Measurements from ENCODE around the gene ATP9A.
A peak's percentile ranks its signal among the peaks of the same experiment; 100 is the strongest.

Gene ATP9A

DNA sequence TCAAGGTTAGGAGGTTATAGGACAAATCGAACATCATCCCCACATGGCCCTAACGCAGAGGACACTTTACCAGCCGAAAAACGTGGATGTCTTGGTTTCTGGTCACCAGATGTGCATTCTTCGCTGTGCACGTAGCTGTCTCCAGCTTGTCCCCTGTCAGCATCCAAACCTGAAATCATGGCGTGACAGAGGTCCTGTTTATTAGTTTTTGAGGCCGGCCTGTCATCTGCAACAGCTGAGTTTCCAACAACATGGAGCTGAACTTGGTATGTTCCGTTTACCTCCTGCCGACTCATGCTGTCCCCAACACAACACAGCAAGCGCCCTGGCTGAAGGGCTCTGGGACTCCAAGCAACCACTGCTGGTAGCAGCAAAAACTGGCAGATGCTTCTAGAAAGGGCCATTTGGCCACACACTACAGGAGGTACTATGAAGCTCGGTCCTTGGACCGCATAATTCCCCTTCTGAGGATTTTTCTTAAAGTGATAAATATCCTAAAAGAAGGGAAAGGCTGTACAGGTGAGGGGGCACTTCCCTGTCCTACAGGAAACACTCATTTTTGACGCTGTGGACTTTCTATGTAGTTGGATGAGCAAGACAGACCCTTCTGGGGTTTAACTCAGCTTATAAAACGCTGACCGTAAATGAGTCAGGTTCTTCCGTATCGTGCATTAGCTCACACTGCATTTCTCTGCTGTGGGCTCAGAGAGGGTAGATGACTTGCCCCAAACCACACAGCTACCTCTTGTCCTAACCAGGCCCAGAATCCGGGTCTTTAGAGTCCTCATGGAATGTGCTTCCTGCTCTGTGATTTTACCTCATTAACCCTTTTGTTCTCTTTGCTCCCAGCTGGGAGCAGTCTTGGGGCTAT, 146.0 kb downstream of the ATP9A start:
- DNase-seq: no peak

DNA sequence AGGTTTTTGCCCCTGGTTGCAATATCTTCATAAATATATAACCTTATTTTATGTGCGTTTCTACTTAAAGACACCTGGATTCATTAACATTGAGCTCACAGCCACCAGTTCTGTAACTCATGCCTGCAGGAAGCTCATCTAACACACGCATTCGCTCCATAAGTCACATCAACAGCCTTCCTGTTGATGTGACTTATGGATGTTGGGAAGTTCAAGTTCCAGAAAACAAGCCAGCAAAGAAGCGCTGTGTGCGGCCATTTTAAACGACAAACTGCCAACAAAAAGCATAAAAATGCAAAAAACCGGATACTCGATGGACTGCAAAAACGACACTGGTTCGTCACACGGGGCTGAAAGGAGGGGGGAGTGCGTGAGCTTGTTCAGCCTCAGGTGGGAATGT, 147.8 kb downstream of the ATP9A start:
- no peak for DNase-seq

DNA sequence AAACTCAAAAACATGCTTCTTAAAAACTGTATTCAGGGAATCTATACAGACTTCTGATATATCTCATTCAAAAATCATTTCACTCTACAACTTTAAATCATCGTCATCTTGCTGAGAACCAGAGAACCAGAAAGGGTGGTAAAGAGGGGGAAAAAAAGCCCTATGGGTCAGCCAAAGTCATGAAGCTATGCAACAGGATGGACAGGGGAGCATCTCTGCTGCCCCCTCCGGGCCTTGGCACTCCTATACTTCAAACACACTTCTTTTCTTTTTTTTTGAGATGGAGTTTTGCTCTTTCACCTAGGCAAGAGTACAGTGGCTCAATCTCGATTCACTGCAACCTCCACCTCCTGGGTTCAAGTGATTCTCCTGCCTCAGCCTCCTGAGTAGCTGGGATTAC, 152.1 kb downstream of the ATP9A start:
- no peak for DNase-seq

DNA sequence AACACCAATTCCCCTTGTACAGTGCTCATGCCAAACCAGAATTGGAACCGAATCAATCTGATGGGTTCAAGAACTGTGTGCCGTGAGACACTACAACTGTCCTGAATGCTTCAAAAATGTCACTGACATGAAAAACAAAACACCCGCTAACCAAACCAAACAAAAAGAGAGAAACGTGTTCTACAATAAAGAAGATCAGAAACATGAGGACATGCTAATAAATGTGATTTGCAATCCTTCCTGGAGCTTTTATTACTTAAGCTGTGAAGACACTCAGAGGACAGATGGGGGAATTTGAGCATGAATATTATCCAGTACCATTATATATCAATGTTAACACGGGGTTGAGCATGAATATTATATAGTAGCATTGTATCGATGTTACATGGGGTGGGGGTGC, 153.5 kb downstream of the ATP9A start:
- no peak for DNase-seq

DNA sequence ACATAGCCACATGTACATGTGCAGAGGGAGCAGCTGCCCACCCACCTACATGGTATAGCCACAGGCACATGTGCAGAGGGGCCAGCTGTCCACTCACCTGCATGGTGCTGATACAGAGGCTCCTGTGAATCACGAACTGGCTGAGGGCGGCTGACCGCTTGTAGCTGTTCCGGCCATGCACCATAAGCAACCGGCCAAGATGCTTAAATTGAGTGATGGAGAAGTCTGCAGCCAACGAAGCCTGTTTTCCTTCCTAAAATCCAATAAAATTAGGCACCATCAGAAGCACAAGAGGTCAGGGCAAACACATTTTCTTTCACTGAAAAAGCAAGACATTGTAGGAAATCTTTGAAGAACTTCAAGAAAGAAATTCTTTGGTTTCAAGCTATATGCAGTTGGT, 154.6 kb downstream of the ATP9A start:
- DNase-seq: no peak

DNA sequence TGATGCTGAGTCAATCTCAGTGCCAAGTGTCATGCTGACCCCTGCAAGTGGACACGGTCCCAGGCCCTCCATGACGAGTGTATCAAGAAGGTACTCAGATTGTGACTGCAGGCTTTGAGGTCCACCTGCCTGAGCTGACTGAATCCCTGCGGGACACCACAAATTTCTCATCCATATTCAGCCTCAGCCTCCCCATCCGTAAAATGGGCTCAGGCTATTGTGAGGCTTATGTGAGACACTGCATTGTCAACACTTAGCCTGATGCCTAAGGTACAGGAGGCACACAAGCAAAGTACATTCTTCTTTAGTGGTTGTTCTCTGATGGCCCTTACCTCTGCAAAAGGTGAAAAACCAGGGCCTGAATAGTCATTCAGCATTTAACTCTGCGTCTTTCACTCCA, 155.3 kb downstream of the ATP9A start:
- no peak for DNase-seq

DNA sequence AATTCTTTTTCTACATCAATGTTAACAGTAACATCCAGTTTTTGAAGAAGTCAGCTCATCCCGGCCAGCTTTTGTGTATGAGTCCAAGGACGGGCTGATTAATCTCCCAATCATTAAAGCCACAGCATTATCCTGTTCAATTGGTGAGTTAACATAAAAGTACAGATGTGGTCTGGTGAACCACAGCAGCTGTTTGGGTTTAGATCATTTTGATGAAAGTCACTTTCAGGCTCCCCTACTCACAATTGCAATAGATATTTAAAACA, 156.6 kb downstream of the ATP9A start:
- DNase-seq: no peak

DNA sequence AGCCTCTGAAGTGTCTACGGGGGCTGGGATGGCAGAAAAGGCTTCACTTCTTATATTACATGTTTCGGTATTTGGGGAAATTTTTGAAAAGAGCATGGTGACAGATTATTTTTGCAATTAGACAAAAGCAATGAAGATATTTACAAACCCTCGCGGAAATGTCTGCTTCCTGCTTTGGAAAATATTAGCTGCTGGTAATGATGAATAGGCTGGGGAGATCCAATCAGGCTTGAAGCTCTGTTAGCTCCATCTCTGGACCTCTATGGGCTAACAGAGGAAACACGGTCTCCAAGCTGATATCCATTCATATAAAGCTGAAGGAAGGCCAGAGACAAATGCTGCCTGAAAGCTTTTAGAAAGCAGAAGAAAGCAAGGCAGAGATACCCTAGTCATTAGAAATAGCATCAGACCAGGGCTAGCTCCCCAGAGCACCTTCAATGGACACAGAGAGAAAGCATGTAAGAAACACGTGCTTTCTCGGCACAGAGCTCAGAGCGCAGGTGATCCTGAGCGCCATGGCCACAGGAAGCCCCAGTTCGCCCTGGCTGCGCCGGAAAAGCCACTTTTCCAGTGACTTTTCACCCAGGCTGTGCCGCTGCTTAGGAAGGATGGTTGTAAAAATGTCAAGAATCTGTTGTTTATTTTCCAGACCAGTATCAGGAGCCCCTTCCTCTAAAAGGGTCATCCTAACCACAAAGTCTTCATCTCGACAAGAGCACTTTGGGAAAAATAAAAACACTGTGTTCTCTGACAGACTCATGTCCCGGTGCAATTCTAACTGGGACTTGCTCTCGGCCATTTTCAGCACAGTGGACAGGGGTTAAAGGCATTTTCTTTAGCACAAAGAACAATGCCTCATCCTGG, 157.2 kb downstream of the ATP9A start:
- DNase-seq: no peak

DNA sequence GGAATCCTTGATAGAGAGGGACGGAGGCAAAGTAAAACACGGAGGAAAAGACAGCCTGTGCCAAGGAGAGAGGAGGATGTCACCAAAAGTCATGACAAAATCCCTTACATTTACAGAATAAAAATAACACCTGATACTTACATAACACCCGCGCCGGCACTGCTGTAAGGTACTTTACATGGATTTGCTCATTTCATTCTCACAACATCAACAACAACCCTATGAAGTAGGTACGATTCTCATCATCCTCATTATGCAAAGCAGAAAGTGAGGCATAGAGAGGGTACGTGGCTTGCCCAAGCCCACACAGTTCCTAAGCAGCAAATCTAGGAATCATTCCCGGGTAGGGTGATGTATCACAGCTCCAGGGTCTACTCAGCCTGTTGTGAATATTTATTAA, 158.1 kb downstream of the ATP9A start:
- DNase-seq: no peak

DNA sequence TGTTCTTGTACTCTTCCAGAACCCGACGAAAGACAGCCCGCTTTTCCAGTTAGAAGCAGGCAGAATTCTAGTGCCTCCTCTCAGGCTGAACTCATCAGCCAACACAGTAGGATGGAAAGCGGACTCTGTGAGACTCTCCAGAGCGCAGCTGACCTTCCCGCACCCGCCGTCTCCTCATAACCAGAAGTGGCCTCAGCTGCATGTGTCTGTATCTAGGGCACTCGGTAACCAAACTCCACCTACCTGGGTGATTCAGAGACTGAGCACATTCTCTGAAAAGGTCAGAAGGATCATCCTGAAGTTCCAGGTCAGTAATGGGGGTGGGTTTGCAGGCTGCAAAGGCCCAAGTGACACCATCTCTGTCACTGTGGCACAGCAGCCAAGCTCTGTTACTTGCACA, 158.9 kb downstream of the ATP9A start:
- no peak for DNase-seq

DNA sequence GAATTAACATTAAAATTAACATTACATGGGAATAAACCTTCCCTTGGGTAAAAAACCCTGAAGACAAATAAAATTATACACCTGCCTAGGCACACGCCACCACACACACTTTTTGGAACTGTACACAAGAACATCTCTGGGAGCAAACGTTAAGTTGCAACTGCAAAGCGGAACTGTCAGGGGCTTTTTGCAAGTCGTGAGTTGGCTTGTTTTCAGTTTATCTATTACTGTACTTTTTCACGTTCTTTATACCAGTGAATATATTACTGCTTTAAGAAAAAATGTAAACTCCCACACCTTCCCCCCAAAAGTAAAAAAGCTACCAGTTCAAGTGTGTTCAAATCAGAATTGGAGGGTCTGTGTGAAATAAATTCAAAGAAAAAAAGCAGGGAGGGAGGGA, 160.1 kb downstream of the ATP9A start:
- DNase-seq: peak; percentile 29

DNA sequence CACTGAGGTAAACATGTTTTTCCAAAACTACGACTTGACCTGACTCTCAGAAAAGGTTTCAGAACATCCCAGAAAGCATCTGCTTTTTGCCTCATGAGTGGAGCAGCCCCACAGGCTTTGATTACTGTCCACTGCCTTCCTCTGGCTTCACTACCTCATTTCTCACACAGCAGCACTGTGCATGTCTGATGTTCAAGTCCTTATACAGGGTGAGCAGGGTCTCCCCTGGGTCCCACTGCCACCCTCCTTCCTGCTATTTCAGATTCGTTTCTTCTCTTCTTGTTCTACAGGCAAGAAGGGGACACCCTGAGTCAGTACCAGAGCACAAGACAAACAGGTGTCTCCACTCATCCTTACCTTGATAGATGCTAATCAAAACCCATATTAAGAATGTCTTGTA, 161.0 kb downstream of the ATP9A start:
- DNase-seq: no peak

DNA sequence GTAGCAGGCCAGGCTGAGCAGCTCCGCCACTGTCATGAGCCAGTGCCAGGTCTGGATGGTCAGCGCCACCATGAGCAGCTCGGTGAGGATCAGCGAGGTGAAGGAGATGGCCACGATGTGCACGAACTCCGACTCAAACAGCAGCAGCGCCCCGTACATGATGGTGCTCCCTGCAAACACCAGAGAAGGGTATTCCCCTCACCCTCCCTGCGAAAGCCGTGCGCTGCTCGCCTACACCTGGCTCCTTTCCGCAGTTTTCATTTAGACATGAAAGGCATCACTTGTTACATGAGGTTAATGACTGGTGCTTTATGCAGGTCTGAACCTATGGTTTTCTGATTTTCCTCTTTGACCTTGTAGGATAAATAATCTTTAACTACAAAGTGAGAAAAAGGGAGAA, 163.3 kb downstream of the ATP9A start:
- DNase-seq: no peak

DNA sequence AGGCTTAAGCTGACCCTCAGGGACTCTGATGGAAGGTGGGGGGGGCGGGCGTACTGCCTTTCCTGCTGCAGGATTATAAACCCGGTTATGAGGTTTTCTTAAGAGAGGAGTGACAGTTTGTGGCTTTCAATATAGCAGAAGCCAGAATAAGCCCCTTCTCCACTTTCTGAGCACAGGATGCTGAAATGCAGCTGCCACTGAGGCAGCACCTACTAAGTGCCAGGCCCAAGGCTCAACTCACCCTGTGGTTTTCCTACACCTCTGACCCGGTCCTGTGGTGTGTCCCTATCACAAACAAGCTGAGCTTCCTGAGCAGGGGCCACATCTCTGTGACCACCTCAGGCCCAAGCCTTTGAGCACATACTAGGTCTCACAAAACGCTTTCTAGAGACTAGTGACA, 166.1 kb downstream of the ATP9A start:
- no peak for DNase-seq

DNA sequence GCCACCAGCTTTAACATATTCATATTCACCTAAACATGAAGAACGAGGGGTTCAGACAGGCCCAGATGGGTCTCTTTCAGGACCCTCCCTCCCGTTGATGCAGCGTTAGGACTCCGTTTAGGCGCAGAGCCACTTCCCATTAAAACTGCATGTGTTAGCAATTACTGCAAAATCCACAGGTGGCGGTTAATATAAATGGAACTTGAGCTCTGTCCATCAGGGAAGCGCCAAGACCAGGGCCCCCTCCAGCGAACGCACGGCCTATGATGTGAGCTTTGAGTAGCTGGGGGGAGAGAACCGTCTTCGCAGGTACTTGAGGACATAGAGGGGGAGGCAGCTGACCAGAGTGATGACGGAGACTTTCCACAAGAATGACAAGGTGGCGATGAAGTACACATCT, 167.2 kb downstream of the ATP9A start:
- no peak for DNase-seq

DNA sequence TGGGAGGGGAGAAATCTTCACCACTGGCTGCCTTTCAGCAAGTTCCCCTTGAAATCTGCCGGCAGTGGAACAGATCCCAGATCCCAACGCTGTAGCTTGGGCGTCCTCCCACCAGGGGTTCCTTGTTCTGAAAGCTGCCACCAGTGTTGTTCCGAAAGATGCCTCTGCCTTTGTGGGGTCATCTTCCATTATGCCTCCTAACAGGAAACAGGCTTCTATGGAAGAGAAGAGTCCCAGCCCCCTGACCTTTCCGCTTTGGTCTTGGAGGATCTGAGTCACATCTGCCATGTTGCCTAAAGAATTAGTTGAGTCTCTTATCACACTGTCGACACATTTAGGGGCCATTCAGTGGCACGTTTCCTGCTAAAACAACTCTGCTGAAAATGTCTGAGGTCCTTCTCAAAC, 168.2 kb downstream of the ATP9A start:
- no peak for DNase-seq

DNA sequence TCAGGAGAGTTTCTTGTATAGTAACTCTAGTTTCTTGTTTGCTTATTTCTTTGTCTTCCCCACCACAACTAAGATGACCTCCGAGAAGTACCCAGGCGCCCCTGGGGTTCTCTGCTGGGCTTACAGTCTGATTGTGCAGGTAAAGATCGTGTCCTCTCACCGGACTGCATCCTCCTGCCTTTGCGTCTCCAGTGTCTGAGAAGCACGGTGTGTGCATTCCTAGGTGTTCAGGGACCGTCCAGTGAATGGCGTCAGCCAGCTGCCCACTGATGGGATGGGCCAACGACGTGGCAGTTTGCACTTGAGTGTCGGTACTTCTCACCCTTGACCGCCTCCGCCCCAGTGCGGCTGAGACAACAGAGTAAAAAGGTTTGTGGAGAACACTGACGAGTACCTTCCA, 169.6 kb downstream of the ATP9A start:
- DNase-seq: no peak

DNA sequence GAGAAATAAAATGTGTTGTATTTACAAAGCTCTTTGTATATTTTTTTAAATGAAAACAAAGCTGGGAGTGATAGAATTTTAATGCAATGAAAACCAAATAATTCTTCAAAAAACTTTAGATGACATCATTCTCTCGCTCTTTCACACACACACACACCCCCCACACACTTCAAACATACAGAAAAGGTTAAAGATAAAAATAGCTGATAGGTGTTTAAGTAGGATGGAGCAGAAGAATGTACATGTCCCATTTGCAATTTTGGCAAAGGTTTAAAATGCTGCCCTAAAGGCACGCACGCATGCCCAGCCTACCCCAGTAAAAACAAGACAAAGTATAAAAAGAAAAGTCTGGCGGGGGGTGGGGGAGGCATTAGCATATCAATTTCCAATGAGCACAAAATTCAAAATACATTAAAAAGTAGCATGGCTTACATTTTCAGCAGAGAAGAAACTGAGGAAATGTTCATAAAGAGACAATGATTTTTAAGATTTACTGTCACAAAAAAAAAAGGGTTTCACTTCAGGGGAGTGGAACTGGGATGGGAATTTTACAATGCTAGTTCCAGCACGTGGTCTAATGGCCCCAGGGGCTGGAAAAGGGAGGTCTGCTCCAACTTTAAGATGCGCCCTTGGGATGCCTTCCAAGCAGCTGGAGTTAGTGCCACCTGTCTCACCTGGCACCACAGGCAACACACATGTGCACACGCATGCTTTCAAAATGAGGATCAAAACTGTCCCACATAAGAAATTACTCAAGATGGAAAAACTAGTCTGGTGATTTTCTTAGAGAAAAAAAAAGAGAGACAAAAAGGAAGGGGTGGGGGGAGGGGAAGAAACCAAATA, 170.6 kb downstream of the ATP9A start:
- no peak for DNase-seq

DNA sequence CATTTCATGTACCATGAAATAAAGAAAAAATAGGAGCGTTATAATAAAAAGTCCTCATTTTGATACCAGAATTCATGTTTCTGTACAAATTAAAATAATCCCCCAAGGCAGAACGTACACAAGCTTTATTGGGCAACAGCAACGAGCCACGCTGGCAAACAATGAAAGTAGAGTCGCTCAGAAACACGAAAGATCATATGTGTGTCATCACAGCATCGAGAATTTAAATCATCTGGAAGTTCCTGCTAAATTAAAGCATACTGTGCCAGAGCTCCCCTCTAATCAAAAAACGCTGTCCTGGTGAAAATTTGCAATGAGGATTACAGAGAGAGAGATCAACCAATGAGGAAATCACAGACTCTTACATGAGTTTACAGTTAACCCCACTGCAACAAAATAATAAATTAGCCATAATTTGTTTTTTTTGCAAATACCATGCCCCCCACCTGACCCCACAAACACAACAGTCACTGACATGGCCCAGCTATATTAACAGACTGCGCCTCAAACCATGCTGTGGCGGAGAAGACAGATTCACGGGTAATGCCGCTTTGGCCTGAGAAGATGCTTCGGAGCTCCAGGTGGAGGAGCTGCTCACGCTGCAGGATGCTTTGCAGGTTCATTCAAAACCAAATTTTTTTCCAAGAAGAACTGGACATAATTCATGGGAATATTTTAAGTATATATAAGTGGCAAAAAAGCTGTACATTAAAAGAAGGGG, 171.4 kb downstream of the ATP9A start:
- DNase-seq: no peak

DNA sequence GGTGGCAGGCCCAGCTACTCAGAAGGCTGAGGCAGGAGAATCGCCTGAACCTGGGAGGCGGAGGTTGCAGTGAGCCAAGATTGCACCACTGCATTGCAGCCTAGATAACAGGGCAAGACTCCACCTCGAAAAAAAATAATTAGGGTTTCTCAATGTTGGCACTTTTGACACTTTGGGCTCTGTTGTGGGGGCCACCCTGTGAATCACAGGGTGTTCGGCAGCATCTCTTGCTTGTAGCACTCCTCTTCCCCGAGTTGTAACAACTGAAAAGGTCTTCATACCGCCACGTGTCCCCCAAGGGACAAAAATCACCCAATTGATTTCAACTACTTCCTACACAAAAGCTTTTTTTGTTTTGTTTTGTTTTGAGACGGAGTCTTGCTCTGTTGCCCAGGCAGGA, 172.4 kb downstream of the ATP9A start:
- no peak for DNase-seq

DNA sequence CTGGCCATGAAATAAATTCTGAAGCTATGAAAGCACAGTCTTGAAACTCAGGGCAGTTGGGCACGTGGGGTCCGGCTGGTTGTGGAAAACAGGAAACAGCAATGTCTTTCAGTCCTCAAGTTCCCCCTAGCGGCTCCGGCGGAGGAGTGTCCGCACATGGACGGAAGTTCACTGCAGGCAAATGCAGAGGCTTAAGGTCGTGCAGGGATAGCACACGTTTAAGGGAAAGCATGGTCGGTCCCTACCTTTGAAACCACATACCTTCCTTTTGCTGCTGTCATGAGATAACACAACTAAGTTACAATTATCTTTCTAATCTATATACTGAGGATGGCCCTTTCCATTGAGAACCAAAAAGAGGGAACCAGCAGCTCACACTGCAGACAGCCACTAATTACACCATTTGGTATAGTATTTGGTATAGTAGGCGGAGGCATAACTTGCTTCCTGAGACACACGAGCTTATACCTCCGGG, 173.1 kb downstream of the ATP9A start:
- peak; percentile 90 for DNase-seq

DNA sequence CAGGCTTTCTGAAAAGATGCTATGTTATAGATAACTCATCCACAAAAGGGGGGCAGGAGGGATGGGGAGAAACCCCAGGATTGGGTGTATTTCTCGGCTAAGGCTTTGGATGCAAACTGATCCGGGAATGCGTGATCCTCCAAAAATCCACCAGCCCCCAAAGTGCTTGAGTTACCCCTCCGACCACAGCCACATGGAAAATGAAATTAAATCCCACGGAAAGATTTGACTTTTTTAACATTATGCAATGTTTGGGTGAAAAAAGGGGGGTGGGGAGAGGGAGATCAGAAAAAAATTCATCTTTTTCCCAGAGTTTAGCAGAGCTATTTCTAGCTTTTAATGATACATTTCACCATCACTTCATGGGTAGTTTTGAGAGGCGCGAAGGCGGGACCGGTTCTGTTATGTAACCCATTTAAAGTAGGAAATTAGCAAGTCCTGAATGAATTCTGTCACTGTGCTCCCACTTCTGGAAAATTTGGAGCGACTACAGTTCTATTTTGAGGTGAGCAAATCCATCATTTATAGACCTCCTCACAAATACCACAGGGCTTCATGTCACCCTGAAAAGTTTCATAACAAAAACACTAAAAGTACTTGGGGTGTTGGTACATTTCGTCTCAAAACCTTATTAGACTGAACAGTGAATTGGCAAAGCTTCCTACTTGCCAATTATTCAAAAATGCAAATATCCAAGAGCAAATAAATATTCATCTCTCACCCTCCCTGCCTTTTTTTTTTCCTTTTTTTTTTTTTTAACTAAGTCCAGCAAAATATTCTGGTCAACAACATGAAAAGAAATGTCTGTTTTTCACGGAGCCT, 173.7 kb downstream of the ATP9A start:
- DNase-seq: no peak

All from activated CD4-positive, alpha-beta T cell treated with anti-CD3 and anti-CD28 coated beads for 48 hours (primary cell).